ENCODE results near the gene IGFALS.

The IGFALS gene

GRCh38 chr16:1793578-1794220 is at the start of gene IGFALS:
Gene IGFALS, minus strand, starts transcription at chr16:1793705. Its CDS starts 53 bp downstream, at chr16:1793652.
- Mint-ChIP-seq H3K4me3 (no peak within 1 kb of the TSS), H3K27me3 (no peaks in the 10 kb centered on the region), H3K9me3 (ENCODE audit: low read depth) (no peaks in the 10 kb centered on the region), H3K4me1 (ENCODE audit: low read depth) (peaks cover 2% of the 10 kb centered on the region), H3K27ac (no peak within 1 kb of the TSS), H3K36me3 (peaks cover 2% of the 10 kb centered on the region)

DNA sequence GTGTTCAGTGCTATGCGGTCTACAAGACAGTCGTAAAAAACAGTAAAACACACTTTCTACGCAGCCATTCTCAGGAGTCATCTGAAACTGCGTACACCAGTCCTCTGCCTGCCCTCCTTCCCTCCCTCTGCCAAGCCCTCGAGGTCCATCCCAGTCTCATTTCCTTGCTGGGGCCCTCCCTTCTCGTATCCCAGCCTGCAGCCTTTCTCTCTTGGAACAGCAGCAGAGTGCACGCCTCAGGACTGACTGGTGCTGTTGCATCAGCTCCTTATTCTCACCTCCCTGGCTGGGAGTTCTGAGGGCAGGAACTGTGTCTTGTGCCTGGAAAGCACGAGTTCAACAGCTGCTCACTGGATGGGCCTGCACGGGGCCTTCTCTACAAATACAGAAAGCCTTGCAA is 46.0 kb upstream of the IGFALS start:
- H3K27me3 Mint-ChIP-seq = no peaks in the 10 kb centered on the region
- no peak overlapping the region for H3K27ac Mint-ChIP-seq
- no peaks in the 10 kb centered on the region for H3K36me3 Mint-ChIP-seq
- no peaks in the 10 kb centered on the region for H3K9me3 Mint-ChIP-seq (ENCODE audit: low read depth)
- H3K4me1 Mint-ChIP-seq (ENCODE audit: low read depth) = no peaks in the 10 kb centered on the region
- no peak overlapping the region for H3K4me3 Mint-ChIP-seq

DNA sequence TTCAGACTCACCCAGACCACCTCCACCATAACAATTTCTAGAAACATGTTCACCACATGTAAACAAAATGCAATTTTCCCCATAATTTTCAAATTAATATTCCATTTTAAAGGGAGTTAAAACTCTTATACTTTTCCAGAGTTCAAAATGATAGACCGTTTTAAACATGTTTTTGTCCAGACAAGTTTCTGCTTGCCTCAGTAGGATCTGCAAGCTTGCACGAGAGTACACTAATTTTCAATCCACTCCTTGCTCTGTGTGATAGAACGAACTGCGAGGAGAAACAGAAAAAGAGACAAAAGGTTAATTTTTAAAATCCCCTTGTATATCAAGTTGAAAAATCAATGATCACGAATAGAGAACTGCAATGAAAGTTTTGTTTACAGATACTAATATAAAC is 40.6 kb upstream of the IGFALS start:
- Mint-ChIP-seq H3K4me3 (no peak overlapping the region), H3K36me3 (no peaks in the 10 kb centered on the region), H3K9me3 (ENCODE audit: low read depth) (no peaks in the 10 kb centered on the region), H3K27ac (no peak overlapping the region), H3K27me3 (no peaks in the 10 kb centered on the region), H3K4me1 (ENCODE audit: low read depth) (peaks cover 11% of the 10 kb centered on the region)

DNA sequence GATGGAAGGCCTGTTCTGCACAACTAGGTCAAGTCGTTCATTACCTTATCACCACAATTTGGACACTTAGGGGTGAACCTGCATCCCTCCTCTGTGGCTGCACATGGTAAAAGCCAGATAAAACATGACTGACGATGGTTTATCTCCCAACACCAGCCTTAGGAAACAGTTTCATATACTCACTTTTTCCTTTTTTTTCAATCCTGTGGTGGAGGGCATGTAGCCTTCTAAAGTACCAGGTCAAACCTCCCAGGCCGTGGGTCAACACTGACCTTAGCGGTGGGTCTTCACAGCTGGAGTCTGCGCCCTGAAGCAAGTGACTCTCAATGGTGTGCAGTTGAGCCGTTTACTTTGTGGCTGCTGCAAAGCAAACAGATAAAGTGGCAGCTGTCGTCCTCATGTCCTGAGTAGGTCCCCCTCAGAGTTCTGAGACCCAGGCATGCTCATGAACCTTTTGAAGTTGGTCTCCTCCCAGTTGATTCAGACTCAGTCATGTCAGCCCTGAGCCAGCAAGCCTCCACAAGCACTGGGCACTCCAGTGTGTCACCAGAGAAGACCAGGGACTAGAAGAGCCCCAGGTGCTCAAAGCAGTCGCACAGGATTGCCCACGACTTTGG is 39.4 kb upstream of the IGFALS start:
- Mint-ChIP-seq H3K4me1 (ENCODE audit: low read depth) (peaks cover 21% of the 10 kb centered on the region), H3K36me3 (no peaks in the 10 kb centered on the region), H3K27me3 (no peaks in the 10 kb centered on the region), H3K27ac (no peak overlapping the region), H3K9me3 (ENCODE audit: low read depth) (no peaks in the 10 kb centered on the region), H3K4me3 (no peak overlapping the region)

- H3K27ac Mint-ChIP-seq = no peak overlapping the region
- H3K4me1 Mint-ChIP-seq (ENCODE audit: low read depth) = peaks cover 28% of the 10 kb centered on the region
- H3K4me3 Mint-ChIP-seq = no peak overlapping the region
- no peaks in the 10 kb centered on the region for H3K27me3 Mint-ChIP-seq
- H3K9me3 Mint-ChIP-seq (ENCODE audit: low read depth) = no peaks in the 10 kb centered on the region
- no peaks in the 10 kb centered on the region for H3K36me3 Mint-ChIP-seq
Measured at GRCh38 chr16:1831186-1832075, 37.9 kb upstream of the IGFALS start.

- peaks cover 33% of the 10 kb centered on the region for H3K4me1 Mint-ChIP-seq (ENCODE audit: low read depth)
- H3K27me3 Mint-ChIP-seq = no peaks in the 10 kb centered on the region
- peak overlapping the region; percentile 34 for H3K27ac Mint-ChIP-seq
- H3K9me3 Mint-ChIP-seq (ENCODE audit: low read depth) = no peaks in the 10 kb centered on the region
- H3K36me3 Mint-ChIP-seq = no peaks in the 10 kb centered on the region
- no peak overlapping the region for H3K4me3 Mint-ChIP-seq
Measured at GRCh38 chr16:1830213-1830612, 36.7 kb upstream of the IGFALS start.

- H3K36me3 Mint-ChIP-seq = no peaks in the 10 kb centered on the region
- peak overlapping the region; percentile 73 for H3K4me3 Mint-ChIP-seq
- H3K4me1 Mint-ChIP-seq (ENCODE audit: low read depth) = peaks cover 45% of the 10 kb centered on the region
- peak overlapping the region; percentile 64 for H3K27ac Mint-ChIP-seq
- H3K9me3 Mint-ChIP-seq (ENCODE audit: low read depth) = no peaks in the 10 kb centered on the region
- H3K27me3 Mint-ChIP-seq = no peaks in the 10 kb centered on the region
Measured at GRCh38 chr16:1828645-1829410, 35.3 kb upstream of the IGFALS start.

- H3K36me3 Mint-ChIP-seq = no peaks in the 10 kb centered on the region
- no peaks in the 10 kb centered on the region for H3K9me3 Mint-ChIP-seq (ENCODE audit: low read depth)
- peaks cover 47% of the 10 kb centered on the region for H3K4me1 Mint-ChIP-seq (ENCODE audit: low read depth)
- peak within 1 kb of the TSS; percentile 94 for H3K4me3 Mint-ChIP-seq
- no peaks in the 10 kb centered on the region for H3K27me3 Mint-ChIP-seq
- peak within 1 kb of the TSS; percentile 89 for H3K27ac Mint-ChIP-seq
Measured at GRCh38 chr16:1826691-1827573, 33.4 kb upstream of the IGFALS start, which contains the start of the genes FAHD1 and HAGH. Gene FAHD1, plus strand, starts transcription at chr16:1827206. Its CDS starts 33 bp downstream, at chr16:1827239. Gene HAGH, minus strand, starts transcription at chr16:1826825. Its CDS starts 38 bp downstream, at chr16:1826787.

- H3K27me3 Mint-ChIP-seq = no peaks in the 10 kb centered on the region
- peaks cover 47% of the 10 kb centered on the region for H3K4me1 Mint-ChIP-seq (ENCODE audit: low read depth)
- no peaks in the 10 kb centered on the region for H3K36me3 Mint-ChIP-seq
- no peaks in the 10 kb centered on the region for H3K9me3 Mint-ChIP-seq (ENCODE audit: low read depth)
- peak overlapping the region; percentile 75 for H3K27ac Mint-ChIP-seq
- peak overlapping the region; percentile 87 for H3K4me3 Mint-ChIP-seq
Measured at GRCh38 chr16:1825864-1826690, 32.6 kb upstream of the IGFALS start.

DNA sequence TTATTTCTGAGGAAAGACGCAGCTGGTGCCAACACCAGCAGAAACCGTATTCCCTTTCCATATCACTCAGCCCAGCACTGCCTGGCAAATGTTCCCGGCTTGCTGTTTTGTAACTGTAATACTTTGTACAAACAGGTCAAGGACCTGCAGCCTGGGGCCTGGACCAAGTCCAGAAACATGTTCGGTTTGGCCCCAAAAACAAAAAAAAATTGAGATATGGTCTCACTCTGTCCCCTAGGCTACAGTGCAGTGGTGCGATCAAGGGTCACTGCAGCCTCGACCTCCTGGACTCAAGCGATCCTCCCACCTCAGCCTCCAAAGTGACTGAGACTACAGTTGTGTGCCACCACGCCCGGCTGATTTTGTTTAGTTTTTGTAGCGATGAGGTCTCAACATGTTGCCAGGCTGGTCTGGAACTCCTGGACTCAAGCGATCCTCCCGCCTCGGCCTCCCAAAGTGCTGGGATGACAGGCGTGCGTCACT is 31.9 kb upstream of the IGFALS start:
- Mint-ChIP-seq H3K4me1 (ENCODE audit: low read depth) (peaks cover 45% of the 10 kb centered on the region), H3K27ac (peak overlapping the region; percentile 75), H3K9me3 (ENCODE audit: low read depth) (no peaks in the 10 kb centered on the region), H3K27me3 (no peaks in the 10 kb centered on the region), H3K4me3 (peak overlapping the region; percentile 87), H3K36me3 (no peaks in the 10 kb centered on the region)

DNA sequence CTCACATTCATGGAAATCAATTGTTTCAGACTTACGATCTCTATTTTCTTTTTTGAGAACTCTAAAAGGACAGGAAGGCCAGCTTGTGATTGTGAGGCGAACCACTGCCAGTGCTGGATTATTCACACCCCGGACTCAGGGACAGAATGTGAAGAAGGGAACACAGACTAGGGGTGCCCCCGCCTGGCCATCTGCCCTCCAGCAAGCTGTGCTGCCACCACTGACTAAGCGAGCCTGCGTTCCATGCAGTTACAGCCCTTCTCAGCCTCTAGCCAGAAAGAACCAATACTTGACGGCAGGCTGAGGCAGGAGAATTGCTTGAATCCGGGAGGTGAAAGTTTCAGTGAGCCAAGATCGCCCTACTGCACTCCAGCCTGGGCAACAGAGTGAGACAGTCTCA is 30.3 kb upstream of the IGFALS start:
- H3K9me3 Mint-ChIP-seq (ENCODE audit: low read depth) = no peaks in the 10 kb centered on the region
- no peak overlapping the region for H3K4me3 Mint-ChIP-seq
- no peaks in the 10 kb centered on the region for H3K36me3 Mint-ChIP-seq
- H3K27ac Mint-ChIP-seq = peak overlapping the region; percentile 61
- H3K4me1 Mint-ChIP-seq (ENCODE audit: low read depth) = peaks cover 33% of the 10 kb centered on the region
- H3K27me3 Mint-ChIP-seq = no peaks in the 10 kb centered on the region

DNA sequence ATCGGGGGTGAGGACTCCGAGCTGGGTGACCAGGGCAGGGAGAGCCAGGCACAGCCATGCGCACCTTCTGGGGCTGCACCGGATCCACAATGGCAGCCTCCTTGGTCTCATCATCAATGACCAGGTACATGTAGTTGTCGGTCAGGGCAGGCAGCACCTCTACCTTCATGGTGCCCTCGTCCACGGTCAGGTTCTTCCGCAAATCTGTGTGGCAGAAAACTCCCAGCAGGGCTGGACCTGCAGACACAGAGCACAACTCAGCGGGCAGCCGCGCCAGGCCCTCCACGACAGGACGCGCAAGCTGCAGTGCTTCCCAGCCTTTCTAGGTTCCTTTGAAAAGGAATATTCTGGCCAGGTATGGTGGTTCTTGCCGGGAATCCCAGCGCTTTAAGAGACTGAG is 29.3 kb upstream of the IGFALS start:
- Mint-ChIP-seq H3K36me3 (no peaks in the 10 kb centered on the region), H3K27me3 (no peaks in the 10 kb centered on the region), H3K4me3 (no peak overlapping the region)

More for the DNA sequence above, 29.3 kb upstream of the IGFALS start:
- Mint-ChIP-seq H3K27ac (no peak overlapping the region), H3K9me3 (ENCODE audit: low read depth) (no peaks in the 10 kb centered on the region), H3K4me1 (ENCODE audit: low read depth) (peaks cover 25% of the 10 kb centered on the region)
